Measurements from ENCODE around the gene SMURF1. TPM values are rescaled to one million over a fixed set of nuclear protein-coding genes. Genes with fewer than 3 reads are reported as not detected.

The SMURF1 gene
- total and polyA plus RNA-seq, 2 of the 4 experiments (the other 2 are of a cell fraction) = 13.4 to 20.3 TPM

DNA sequence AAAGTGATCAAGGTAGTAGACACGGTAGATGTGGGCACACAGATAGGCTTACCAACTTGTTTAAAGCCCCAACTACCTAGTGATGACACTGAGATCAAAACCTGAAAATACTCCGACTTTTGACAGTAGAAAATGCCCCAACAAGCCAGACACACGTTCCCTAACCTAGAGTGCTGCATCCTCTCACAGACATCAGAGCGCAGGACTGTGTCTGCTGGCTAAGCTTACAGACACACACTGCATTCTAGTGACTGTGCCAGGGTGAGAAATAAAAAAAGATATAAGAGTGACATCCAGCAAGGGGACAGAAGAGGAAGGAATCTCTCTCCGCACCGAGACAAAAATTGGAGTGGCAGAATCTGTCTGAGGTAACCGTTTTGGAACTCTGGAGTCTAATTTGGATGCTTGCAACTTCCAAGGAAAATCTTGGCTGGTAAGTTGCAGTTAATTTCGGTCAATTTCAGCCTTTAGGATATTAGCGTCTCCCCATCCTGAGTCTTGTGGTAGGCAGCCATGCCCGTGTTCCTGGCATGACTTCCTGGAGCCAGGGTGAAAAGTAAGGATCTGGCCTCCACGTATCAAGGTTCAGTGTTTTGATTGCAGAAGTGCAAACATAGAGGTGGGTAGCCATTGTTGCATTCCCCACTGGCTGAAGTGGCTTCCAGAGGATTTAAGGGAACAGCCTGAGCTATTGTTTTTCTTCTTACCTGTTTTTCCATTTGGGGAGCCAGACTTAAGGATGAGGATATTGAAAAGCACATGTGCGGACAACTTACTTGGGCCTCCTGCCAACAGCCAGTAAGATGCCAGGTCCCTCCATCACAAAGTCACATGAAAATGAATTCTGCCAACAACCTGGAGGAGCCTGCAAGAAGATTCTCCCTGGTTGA is 124.1 kb downstream of the SMURF1 start:
- Histone ChIP-seq H2AFZ (replicated peaks; ENCODE audit: low read length, poor library complexity) (no peak overlapping the region), H2BK5ac (ENCODE audit: low read depth, low read length, poor library complexity, severe bottlenecking) (no peak overlapping the region), H3K4me2 (ENCODE audit: low read depth, low read length) (no peak overlapping the region), H2AK5ac (ENCODE audit: low read depth, low read length) (no peak overlapping the region), H3K4me1 (ENCODE audit: control insufficient read depth, insufficient read depth, low read length) (no peaks in the 10 kb centered on the region), H3K4ac (ENCODE audit: low read depth, low read length) (no peak overlapping the region), H4K91ac (ENCODE audit: insufficient read depth, low read depth, low read length) (no peak overlapping the region), H3K9ac (ENCODE audit: low read depth, low read length) (no peak overlapping the region), H4K8ac (ENCODE audit: low read depth in 2 of 2, low read length in 2 of 2) (no peak overlapping the region), H3K56ac (ENCODE audit: extremely low read depth, insufficient read depth, low read length) (no peak overlapping the region), H3K23ac (ENCODE audit: low read depth, low read length) (no peak overlapping the region), H3K18ac (ENCODE audit: low read depth, low read length) (no peak overlapping the region), H3K9me3 (ENCODE audit: control insufficient read depth, insufficient read depth, low read length) (no peaks in the 10 kb centered on the region), H3K4me3 (ENCODE audit: insufficient read depth, low read depth, low read length) (no peak overlapping the region), H3K14ac (replicated peaks; ENCODE audit: low read depth, low read length) (no peak overlapping the region), H3K79me1 (ENCODE audit: low read depth in 1 of 2, low read length in 2 of 2) (peaks cover 4 to 24% of the 10 kb centered on the region in 2 experiments; a peak in 2 of 4 replicates), H3K36me3 (ENCODE audit: control insufficient read depth, insufficient read depth, low read length) (peaks cover 11% of the 10 kb centered on the region), H3K27ac (ENCODE audit: insufficient read depth, low read length) (no peak overlapping the region), H2BK20ac (ENCODE audit: low read depth, low read length) (no peak overlapping the region), H4K20me1 (ENCODE audit: insufficient read depth, low read length) (no peaks in the 10 kb centered on the region; the same call in 1 of the 2 replicates), H2AK9ac (replicated peaks; ENCODE audit: low read depth, low read length, poor library complexity) (no peak overlapping the region), H2BK15ac (ENCODE audit: low read depth, low read length) (no peak overlapping the region), H2BK120ac (ENCODE audit: low read depth, low read length) (no peak overlapping the region), H3K9me1 (ENCODE audit: insufficient read depth, low read length) (0 out of 2 replicates have a peak, but pooled peaks cover 2% of the 10 kb centered on the region), H3K27me3 (ENCODE audit: control insufficient read depth, insufficient read depth, low read length) (no peaks in the 10 kb centered on the region), H4K5ac (ENCODE audit: low read depth, low read length) (no peak overlapping the region)
- dilution Hi-C loops (cut with HindIII; ENCODE audit: low sequenced_read_pairs, unreplicated experiment) (no loop called here), in situ Hi-C loops (cut with MboI; ENCODE audit: low sequenced_read_pairs) (no loop called here), intact Hi-C loops (cut with micrococcal nuclease) (no loop called here)
- POLR2A ChIA-PET (ENCODE audit: unreplicated experiment) = no interaction called here
- no peak for DNase-seq
- WGBS, 2 experiments (ENCODE audit: extremely low coverage in 2 of 2, insufficient read length in 1 of 2) = 96% methylated on average over 5 of the region's 12 CpGs; no CpG with 5 or more reads in 1 of the 2 experiments
- BruUV-seq (replicated peaks) = no TSS peak
- ATAC-seq (ENCODE audit: low read depth) = no peak
- no peak for TF ChIP-seq RCOR1 (IDR thresholded peaks at IDR 0.05; ENCODE audit: insufficient replicate concordance, low read length)
- no peak for TF ChIP-seq NFE2L2 (IDR thresholded peaks at IDR 0.05; ENCODE audit: low read depth, low read length)
- TF ChIP-seq MXI1 (IDR thresholded peaks at IDR 0.05; ENCODE audit: borderline replicate concordance, low read depth, low read length) = no peak
- no peak for TF ChIP-seq MAZ (IDR thresholded peaks at IDR 0.05; ENCODE audit: borderline replicate concordance, low read depth, low read length)
- CTCF ChIA-PET = no interaction called here
